ENCODE measurements around the gene BEX1. TPM values are rescaled to one million over a fixed set of nuclear protein-coding genes. Genes with fewer than 3 reads are reported as not detected.
"Not testable (repeated sequence)": the region's sequence is repeated elsewhere in the genome, so short reads cannot be mapped to it uniquely, and the experiment has no call there.

The BEX1 gene
- total RNA-seq, 1 donor = 4.7 TPM

DNA sequence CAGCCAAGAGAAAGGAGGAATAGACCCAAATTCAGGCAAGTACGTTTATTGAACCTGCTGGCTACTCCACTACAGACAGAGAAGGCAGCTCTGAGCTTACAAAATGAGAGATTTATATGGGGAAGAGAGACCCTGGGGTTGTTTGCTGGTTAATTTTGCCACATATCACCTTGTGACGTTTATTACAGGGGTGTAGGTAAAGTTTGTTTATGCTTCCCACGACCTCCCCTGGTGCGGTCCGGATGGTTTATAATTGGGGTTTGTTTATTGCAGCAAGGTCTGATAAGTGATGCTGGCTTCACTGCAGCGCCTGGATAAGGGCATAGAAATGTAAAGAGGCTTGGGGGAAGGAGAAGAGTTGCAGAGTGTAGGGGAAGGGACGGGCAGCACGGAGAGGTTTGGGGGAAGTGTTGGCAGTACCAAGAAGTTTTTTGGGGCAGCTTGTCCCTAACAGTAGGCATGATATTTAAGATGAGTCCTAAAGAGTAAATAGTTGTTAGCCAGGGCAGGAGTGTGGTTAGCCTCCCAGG is 12.6 kb downstream of the BEX1 start:
- Histone ChIP-seq H4K20me1 (ENCODE audit: insufficient read depth, low read length) (no peaks in the 10 kb centered on the region), H3K79me2 (ENCODE audit: insufficient read depth, low read length) (no peaks in the 10 kb centered on the region), H3K9me3 (ENCODE audit: low read depth, low read length) (no peaks in the 10 kb centered on the region), H3K4me1 (ENCODE audit: insufficient read depth, low read length) (no peaks in the 10 kb centered on the region), H3K27me3 (ENCODE audit: insufficient read depth, low read length) (peaks cover 3% of the 10 kb centered on the region), H3K27ac (ENCODE audit: low read depth, low read length) (no peak overlapping the region), H2AFZ (ENCODE audit: low read length) (no peak overlapping the region), H3K36me3 (ENCODE audit: insufficient read depth, low read length) (no peaks in the 10 kb centered on the region), H3K4me3 (ENCODE audit: insufficient read depth, low read length) (no peak overlapping the region), H3K4me2 (ENCODE audit: insufficient read depth, low read length) (no peak overlapping the region)
- no peak for DNase-seq (ENCODE audit: insufficient read length, low spot score, missing footprints)
- TF ChIP-seq, protein P1, sequence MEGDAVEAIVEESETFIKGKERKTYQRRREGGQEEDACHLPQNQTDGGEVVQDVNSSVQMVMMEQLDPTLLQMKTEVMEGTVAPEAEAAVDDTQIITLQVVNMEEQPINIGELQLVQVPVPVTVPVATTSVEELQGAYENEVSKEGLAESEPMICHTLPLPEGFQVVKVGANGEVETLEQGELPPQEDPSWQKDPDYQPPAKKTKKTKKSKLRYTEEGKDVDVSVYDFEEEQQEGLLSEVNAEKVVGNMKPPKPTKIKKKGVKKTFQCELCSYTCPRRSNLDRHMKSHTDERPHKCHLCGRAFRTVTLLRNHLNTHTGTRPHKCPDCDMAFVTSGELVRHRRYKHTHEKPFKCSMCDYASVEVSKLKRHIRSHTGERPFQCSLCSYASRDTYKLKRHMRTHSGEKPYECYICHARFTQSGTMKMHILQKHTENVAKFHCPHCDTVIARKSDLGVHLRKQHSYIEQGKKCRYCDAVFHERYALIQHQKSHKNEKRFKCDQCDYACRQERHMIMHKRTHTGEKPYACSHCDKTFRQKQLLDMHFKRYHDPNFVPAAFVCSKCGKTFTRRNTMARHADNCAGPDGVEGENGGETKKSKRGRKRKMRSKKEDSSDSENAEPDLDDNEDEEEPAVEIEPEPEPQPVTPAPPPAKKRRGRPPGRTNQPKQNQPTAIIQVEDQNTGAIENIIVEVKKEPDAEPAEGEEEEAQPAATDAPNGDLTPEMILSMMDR (IDR thresholded peaks at IDR 0.05; ENCODE audit: extremely low read depth, low read depth, low read length) = no peak

DNA sequence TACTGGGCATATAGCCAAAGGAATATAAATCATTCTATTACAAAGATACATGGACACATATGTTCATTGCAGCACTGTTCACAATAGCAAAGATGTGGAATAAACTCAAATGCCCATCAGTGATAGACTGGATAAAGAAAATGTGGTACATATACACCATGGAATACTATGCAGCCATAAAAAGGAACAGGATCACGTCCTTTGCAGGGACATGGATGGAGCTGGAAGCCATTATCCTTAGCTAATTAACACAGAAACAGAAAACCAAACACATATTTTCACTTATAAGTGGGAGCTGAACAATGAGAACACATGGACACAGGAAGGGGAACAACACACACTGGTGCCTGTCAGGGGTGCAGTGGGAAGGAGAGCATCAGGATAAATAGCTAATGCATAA is 30.6 kb downstream of the BEX1 start:
- H3K4me3 ChIP-seq (ENCODE audit: insufficient read depth, low read length); H4K20me1 ChIP-seq (ENCODE audit: insufficient read depth, low read length); H3K4me2 ChIP-seq (ENCODE audit: insufficient read depth, low read length); H2AFZ ChIP-seq (ENCODE audit: low read length); H3K27ac ChIP-seq (ENCODE audit: low read depth, low read length); H3K4me1 ChIP-seq (ENCODE audit: insufficient read depth, low read length); H3K79me2 ChIP-seq (ENCODE audit: insufficient read depth, low read length); H3K27me3 ChIP-seq (ENCODE audit: insufficient read depth, low read length); DNase-seq (ENCODE audit: insufficient read length, low spot score, missing footprints); H3K9me3 ChIP-seq (ENCODE audit: low read depth, low read length); H3K36me3 ChIP-seq (ENCODE audit: insufficient read depth, low read length): not testable (repeated sequence)

DNA sequence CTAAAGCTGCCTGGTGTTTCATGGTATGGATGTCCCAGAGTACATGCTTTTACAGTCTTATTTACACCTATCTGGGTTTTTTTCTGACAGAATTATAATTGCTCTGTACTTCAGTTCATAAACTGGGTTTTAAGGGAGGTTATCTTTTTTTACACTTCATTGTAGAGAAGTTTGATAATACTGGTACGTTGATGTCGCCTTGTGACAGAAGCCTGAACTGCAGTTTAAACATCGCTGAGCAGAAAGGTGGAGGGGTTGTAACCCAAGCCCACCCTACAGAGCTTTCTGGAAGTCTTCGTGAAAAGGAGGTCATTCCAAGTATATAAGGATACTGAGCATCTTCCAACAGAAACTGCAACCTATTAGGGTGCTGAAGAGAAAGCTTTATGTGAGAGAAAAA is 46.4 kb downstream of the BEX1 start:
- DNase-seq (ENCODE audit: insufficient read length, low spot score, missing footprints) = peak; percentile 8
- Histone ChIP-seq H3K4me1 (ENCODE audit: insufficient read depth, low read length) (no peaks in the 10 kb centered on the region), H3K4me3 (ENCODE audit: insufficient read depth, low read length) (no peak overlapping the region), H2AFZ (ENCODE audit: low read length) (no peak overlapping the region), H3K9me3 (ENCODE audit: low read depth, low read length) (no peaks in the 10 kb centered on the region), H3K27ac (ENCODE audit: low read depth, low read length) (no peak overlapping the region), H3K4me2 (ENCODE audit: insufficient read depth, low read length) (no peak overlapping the region), H3K27me3 (ENCODE audit: insufficient read depth, low read length) (peaks cover 2% of the 10 kb centered on the region), H3K36me3 (ENCODE audit: insufficient read depth, low read length) (no peaks in the 10 kb centered on the region), H3K79me2 (ENCODE audit: insufficient read depth, low read length) (no peaks in the 10 kb centered on the region), H4K20me1 (ENCODE audit: insufficient read depth, low read length) (no peaks in the 10 kb centered on the region)
- TF ChIP-seq, protein P1 (IDR thresholded peaks at IDR 0.05; ENCODE audit: extremely low read depth, low read depth, low read length) = peak; percentile 52

DNA sequence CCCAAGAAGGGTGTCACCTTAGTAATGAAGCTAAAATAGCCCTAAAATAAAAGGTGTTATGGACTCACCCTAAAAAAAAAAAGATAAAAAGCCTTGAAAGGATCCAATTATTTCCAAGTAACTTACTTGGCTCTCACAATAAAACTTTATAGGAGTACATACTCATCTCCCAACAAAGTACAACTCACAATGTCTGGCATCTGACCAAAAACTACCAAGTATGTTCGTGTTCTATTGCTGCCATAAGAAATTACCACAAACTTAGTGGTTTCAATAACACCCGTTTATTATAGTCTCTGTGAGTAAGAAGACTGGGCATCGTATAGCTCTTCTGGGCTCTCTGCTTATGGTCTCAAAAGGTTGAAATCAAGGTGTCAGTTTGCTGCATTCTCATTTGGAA is 51.0 kb downstream of the BEX1 start:
- H3K4me1 ChIP-seq (ENCODE audit: insufficient read depth, low read length) = no peaks in the 10 kb centered on the region
- no peaks in the 10 kb centered on the region for H3K9me3 ChIP-seq (ENCODE audit: low read depth, low read length)
- DNase-seq (ENCODE audit: insufficient read length, low spot score, missing footprints) = no peak
- H3K4me3 ChIP-seq (ENCODE audit: insufficient read depth, low read length) = no peak overlapping the region
- no peaks in the 10 kb centered on the region for H3K79me2 ChIP-seq (ENCODE audit: insufficient read depth, low read length)
- TF ChIP-seq, protein P1 (IDR thresholded peaks at IDR 0.05; ENCODE audit: extremely low read depth, low read depth, low read length) = no peak
- H4K20me1 ChIP-seq (ENCODE audit: insufficient read depth, low read length) = no peaks in the 10 kb centered on the region
- H3K4me2 ChIP-seq (ENCODE audit: insufficient read depth, low read length) = no peak overlapping the region
- no peaks in the 10 kb centered on the region for H3K36me3 ChIP-seq (ENCODE audit: insufficient read depth, low read length)
- no peak overlapping the region for H3K27ac ChIP-seq (ENCODE audit: low read depth, low read length)
- H2AFZ ChIP-seq (ENCODE audit: low read length) = no peak overlapping the region
- H3K27me3 ChIP-seq (ENCODE audit: insufficient read depth, low read length) = peaks cover 2% of the 10 kb centered on the region

Other genes with a start within 250 kb of the BEX1 start
- gene RAB40AL, start 126.9 kb downstream of the BEX1 start, total RNA-seq = 0.72 and 0.88 TPM in 2 replicates
- under 0.01 and 0.36 TPM in 2 replicates for gene NXF3, start 29.0 kb upstream of the BEX1 start, total RNA-seq
- gene BEX4, start 150.9 kb upstream of the BEX1 start, total RNA-seq = 6.5 and 13.0 TPM in 2 replicates
- gene TCEAL8, start 191.0 kb upstream of the BEX1 start, total RNA-seq = 130 and 136 TPM in 2 replicates
- not detected in 2 replicates for gene TCEAL5, start 212.6 kb upstream of the BEX1 start, total RNA-seq
- gene BEX2, start 246.8 kb upstream of the BEX1 start, total RNA-seq = 2.4 and 4.3 TPM in 2 replicates